Ovary (tissue), 3 donors: ENCODE measurements around the gene DOCK4.

Source experiments
- CTCF ChIP-seq, 3 donors: fragments of 450-650 bp in 2 of 3; fragments of 200-600 bp in 1 of 3; IDR thresholded peaks; one replicate each; pipeline versions ENCODE4 v1.5.1 to v1.8.0; 2016 to 2022; ENCODE audit warnings: antibody characterized with exemption in 3 of 3, mild to moderate bottlenecking in 1 of 3
- POLR2A ChIP-seq: fragments of 450-650 bp; IDR thresholded peaks from one replicate; pipeline ENCODE4 v1.6.1; 2017; ENCODE audit warnings: antibody characterized with exemption, mild to moderate bottlenecking, moderate library complexity
- donor health status: DM: no; HTN: no; CAD: no.

- no peak for TF ChIP-seq CTCF (IDR thresholded peaks at IDR 0.05)
- TF ChIP-seq POLR2A: no peak
Observed at GRCh38 chr7:112215787-112216186, 9.6 kb upstream of the DOCK4 start.
